CD4-positive, alpha-beta T cell treated with Interleukin-4 for 4 hours (primary cell): ENCODE measurements around the gene USHBP1.

Source experiments
- DNase-seq: peaks from one replicate; pipeline ENCODE4 v3.0.0-alpha.2; 2020

Gene USHBP1

GRCh38 chr19:17206736-17207581 is 57.6 kb downstream of the USHBP1 start:
- no peak for DNase-seq

- DNase-seq: peak; percentile 61
Measured at GRCh38 chr19:17205237-17206140, 59.1 kb downstream of the USHBP1 start.

GRCh38 chr19:17202713-17203112 is 61.8 kb downstream of the USHBP1 start:
- DNase-seq: no peak

GRCh38 chr19:17202249-17202648 is 62.3 kb downstream of the USHBP1 start:
- no peak for DNase-seq

- DNase-seq: no peak
Measured at GRCh38 chr19:17200408-17201079, 64.0 kb downstream of the USHBP1 start.
